Esophagus squamous epithelium (tissue), 4 donors: Measurements from ENCODE around the gene MUC5AC.

Experiments used
- POLR2A ChIP-seq, 4 donors: fragments of 450-650 bp; IDR thresholded peaks; one replicate each; pipeline ENCODE4 v1.6.1; 2017; ENCODE audit warnings: antibody characterized with exemption in 4 of 4, mild to moderate bottlenecking in 4 of 4, moderate library complexity in 3 of 4
- TF ChIP-seq, protein P1 (sequence below), 6 experiments: fragments of 450-650 bp in 4 of 6; fragments of 200-600 bp in 2 of 6; sonication (generic) in 2 of 6; IDR thresholded peaks; one replicate each; pipeline ENCODE4 v1.5.1; 2016 to 2019; ENCODE audit warnings: antibody characterized with exemption in 6 of 6, mild to moderate bottlenecking in 4 of 6, moderate library complexity in 4 of 6

DNA sequence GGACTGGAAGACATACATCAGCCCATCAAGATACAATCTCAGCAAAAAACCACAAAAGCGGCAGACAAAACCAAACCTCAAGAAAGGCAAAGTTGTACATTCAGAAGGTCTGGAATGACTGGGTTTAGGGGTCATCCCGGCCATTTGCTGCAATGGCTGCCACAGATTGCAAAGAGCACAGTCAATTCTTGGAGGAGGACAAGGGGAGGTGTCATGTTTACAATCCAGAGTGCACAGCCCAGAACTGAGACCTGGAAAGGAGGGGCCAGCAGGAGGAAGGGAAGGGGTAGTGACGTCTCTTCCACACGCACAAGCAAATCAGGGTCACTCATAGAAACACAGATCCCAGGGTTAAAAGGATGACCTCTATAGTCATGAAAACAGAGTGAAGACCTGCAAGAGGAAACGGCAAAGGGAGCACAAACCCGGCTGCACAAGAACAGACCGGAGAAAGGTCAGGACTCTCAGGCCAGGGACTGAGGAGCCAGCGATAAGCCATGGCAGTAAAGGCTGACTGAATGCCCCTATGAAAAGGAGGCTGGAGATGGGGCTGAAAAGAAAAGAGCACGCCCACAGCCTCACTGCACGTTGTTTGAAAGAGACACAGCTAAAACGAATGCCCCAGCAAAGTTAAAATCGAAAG lies 18.2 kb upstream of the MUC5AC start:
- TF ChIP-seq, protein P1, sequence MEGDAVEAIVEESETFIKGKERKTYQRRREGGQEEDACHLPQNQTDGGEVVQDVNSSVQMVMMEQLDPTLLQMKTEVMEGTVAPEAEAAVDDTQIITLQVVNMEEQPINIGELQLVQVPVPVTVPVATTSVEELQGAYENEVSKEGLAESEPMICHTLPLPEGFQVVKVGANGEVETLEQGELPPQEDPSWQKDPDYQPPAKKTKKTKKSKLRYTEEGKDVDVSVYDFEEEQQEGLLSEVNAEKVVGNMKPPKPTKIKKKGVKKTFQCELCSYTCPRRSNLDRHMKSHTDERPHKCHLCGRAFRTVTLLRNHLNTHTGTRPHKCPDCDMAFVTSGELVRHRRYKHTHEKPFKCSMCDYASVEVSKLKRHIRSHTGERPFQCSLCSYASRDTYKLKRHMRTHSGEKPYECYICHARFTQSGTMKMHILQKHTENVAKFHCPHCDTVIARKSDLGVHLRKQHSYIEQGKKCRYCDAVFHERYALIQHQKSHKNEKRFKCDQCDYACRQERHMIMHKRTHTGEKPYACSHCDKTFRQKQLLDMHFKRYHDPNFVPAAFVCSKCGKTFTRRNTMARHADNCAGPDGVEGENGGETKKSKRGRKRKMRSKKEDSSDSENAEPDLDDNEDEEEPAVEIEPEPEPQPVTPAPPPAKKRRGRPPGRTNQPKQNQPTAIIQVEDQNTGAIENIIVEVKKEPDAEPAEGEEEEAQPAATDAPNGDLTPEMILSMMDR (IDR thresholded peaks at IDR 0.05), result no peak
- TF ChIP-seq POLR2A (IDR thresholded peaks at IDR 0.05), result no peak
